HG02973 (cell line): ENCODE data around the gene SPNS2.

Experiments
- ATAC-seq: cut with Tn5 transposase; IDR thresholded peaks from one replicate; pipeline ENCODE4 v1.9.1; 2021; ENCODE audit warnings: moderate library complexity; ENCODE audit not compliant: unreplicated experiment

SPNS2 gene

DNA sequence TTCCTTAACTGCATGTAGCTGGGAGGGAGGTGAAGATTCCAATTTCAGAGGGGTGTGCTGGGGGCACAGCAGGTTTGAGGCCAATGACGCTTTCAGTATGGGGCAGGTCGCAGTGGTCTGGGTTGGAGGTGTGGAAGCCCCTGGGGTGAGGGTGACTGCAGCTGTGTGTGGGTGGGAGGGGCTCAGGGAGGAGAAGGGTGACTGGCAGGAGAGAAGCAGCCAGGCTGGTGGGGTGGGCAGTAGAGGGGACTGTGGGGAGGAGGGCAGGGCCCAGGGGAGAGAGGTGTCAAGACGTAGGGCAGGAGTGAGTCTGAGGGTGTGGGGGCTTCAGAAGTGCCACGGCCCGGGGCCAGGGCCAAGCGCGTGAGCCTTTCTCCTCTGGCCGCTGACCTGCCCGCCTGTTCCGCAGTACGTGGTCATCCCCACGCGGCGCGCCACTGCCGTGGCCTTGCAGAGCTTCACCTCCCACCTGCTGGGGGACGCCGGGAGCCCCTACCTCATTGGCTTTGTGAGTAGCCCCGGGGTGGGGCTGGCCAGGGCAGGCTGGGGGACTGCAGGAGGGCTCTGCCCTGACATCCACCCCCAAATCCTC, 37.1 kb downstream of the SPNS2 start:
- ATAC-seq = no peak

DNA sequence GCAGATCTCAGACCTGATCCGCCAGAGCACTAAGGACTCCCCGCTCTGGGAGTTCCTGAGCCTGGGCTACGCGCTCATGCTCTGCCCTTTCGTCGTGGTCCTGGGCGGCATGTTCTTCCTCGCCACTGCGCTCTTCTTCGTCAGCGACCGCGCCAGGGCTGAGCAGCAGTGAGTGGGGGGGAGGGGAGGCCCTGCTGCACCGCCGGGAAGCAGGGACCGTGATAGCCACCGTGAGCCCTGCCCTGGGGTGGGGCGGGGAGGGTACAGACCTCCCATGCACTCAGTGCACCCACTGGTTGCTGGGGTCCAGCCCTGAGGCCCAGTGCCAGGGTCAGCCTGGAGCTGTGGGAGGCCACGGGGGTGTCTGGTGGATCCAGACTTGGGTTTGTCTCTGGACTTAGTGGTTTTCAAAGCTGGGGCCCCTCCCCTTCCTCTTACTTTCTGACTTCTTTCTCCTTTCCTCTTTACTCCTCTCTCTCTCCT, 37.6 kb downstream of the SPNS2 start:
- ATAC-seq = no peak

DNA sequence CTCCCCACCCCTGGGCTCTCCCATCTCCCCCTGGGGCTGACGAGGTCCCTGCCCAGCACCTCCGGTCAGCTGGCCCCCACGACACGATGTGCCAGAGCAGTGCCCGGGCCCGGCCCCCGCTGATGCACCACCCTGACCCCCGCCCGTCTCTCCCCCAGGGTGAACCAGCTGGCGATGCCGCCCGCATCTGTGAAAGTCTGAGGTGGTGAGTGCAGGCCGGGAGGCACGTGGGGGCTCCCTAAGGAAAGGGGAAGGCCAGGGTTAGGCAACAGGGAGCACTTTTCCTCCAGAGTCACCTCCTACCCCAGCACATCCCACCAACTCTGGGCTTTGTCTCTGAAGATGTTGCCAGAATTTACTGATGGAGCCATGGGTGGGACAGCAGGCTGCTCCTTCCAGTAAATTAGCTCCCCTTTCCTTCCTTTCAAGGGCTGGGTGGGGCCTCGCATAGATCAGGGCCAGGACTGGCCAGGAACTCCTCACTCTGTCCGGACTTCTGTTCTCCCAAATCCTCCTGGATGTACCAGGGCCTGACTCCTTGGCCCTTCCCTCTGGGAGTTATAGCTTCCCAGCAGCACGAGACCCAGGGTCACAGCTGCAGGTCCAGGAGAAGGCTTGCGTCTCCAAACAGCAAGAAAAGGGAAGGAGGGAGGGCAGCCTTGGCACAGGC, 38.2 kb downstream of the SPNS2 start:
- no peak for ATAC-seq

DNA sequence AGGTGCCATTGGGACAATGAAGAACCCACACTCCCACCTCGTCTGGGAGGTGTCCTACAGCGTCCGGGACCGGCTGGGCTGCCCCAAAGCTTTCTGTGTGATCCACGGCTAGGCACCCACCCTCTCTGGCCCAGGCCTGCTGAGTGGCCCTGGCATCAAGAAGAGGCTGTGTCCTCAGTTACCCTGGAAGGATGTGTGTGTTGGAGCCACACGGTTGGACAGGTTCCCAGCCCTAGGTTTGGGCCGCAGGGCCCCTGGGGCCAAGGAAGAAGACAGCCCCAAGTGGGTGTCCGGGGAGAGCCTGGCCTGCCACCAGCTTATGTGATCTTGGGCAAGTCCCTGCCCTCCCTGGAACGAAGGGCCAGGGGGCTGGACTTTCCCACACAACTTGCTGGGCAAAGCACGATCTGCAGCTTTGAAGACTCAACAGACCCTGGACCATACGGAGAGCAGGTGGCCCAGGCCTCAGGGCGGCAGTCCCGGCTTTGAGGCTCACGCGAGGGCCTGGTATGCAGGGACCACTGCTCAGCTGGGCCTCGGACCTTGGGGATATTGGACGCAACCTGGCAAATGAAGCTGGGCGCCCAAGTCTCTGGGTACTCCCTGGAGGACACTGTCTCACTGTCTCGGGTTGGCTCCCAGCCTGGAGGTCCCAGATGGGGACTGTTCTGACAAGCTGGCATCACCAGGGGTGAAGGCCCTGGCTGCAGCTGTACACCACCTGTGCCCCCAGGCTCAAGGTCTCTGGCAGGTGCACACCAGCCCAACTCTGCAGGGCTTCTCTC, 39.0 kb downstream of the SPNS2 start:
- ATAC-seq = no peak

GRCh38 chr17:4538236-4539002, 39.7 kb downstream of the SPNS2 start:
- ATAC-seq = no peak

DNA sequence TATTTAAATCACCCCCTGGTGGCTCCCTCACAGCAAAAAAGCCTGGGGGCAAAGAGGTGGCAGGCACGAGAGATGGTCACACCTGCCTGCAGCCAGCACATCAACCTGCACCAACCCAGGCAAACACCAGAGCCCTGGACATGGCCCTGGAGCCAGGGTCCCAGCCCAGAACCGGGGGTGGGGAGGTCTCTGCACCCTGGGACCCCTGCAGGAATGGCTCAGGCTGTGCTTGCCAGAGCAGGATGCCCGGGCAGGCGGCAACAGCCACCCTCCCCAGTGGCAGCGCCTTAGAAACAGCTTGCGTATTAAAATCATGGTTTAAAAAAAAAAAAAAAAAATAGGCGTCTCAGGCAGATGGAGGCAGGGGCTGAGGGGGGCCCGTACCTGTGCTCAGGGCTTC, 40.3 kb downstream of the SPNS2 start:
- ATAC-seq = no peak

DNA sequence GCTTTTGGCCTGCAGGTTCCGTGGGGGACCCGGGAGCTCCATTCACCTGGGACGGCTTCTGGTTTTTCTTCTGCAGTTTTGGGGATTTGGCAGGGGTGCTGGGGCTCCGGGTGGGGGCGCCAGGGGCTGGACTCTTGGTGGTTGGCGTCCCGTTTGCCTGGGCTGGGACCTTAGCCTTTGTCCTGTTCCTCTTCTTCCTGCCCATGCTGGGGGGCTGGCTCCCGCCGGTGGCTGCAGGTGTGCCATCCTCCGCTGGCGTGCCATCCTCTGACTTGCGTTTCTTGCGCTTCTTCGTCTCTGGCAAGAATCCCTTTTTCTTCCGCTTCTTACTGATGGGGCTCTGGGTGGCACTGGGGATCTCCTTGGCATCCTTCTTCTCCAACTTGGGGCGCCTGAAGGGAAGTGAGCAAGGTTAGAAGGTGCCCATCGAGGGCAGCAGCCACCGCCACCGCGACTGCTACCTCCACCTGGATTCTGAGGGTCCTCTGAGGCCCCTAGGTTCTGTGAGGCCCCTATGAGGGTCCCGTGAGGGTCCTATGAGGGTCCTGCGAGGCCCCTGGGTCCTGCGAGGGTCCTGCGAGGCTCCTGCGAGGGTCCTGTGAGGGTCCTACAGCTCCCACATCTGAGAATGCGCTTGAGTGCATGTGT, 41.0 kb downstream of the SPNS2 start:
- ATAC-seq = no peak

- ATAC-seq = no peak
These were observed 41.6 kb downstream of the SPNS2 start for GRCh38 chr17:4540224-4540651.

GRCh38 chr17:4540687-4541327, 42.1 kb downstream of the SPNS2 start:
- ATAC-seq = no peak

DNA sequence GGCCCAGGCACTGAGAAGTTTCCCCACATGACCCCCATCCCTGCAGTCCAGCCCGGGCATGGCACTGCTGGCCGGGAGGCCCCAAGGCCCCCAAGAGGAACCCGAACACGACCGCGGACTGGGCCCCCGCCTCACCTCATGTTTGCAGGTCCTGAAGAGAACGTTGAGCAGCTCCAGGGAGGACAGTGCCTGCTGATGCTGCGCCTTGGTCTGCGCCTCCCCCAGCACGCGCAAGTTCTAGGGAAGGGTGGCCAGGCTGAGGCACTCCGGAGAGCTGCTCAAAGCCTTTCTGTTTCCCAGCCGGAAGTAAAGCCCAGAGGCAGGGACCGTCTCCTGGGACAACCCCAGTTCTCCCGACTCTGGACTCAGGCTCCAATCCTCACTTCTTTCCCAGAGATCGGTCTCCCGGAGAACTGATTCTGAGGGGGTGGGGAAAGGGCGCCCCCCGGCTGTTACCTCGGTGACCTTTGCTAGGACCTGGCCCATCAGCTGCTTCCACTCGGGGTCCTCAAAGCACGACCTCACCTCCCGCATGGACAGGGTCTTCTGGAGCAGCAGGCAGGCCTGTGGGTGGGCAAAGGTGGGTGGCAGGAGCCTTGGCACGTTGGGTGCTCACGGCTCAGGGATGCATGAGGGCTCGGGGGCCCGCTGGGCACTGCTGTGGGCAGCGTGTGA, 42.8 kb downstream of the SPNS2 start:
- ATAC-seq = no peak

DNA sequence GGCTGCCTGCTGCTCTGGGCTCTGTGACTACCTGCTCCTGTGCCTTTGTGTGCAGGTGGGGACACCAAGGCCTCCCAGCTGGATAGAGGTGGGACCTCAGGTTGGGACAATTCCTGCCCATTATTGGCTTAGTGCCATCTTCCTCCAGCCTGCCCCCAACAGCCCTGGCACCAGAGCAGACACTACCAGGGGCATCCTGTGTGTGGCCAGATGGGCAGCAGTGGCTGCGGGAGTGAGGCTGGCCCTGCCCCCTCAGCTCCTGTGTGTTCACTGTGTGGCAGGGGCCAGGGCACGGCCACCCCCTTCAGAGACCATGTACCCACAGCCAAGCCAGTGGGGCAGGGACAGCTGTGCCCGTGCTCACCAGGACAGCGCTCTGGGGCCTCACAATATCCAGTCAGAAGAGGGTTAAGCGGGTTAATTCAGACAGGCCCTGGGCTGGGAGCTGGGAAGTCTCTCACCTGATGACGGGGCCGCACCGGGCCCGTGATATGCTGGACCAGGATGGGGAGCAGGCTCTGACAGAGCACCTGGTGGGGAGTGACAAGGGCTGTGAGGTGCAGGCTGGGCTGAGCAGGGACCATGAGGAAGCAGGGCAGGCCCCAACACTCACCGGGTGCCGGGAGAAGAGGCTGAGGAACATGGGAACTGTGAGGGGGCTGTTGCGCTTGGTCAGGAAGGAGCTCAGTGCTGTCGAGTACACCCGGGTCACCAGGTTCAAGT, 43.5 kb downstream of the SPNS2 start:
- no peak for ATAC-seq

DNA sequence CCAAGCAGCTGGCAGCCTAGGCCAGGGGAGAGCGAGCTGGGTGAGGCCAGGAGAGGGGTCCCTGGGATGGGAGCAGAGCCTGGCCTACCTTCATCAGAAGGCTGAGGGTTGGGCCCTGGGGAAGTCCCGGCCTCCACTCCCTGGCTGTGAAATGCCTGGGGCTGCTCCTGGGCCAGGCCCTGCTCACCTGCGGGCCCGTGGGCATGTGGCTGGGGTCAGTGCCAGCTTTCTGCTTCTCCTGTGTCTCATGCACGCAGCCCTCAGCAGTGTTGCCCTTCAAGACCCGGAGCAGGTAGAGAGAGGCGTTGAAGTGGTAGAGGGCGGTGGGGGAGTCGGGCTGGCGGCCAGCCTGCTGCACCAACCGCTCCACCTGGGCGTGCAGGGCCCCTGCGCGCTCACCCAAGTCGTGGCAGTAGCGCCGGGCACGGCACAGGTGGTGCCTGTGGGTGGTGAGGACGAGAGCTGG, 44.1 kb downstream of the SPNS2 start:
- no peak for ATAC-seq

GRCh38 chr17:4543557-4544026, 44.9 kb downstream of the SPNS2 start:
- ATAC-seq = no peak

GRCh38 chr17:4544135-4544950, 45.7 kb downstream of the SPNS2 start:
- ATAC-seq = no peak

DNA sequence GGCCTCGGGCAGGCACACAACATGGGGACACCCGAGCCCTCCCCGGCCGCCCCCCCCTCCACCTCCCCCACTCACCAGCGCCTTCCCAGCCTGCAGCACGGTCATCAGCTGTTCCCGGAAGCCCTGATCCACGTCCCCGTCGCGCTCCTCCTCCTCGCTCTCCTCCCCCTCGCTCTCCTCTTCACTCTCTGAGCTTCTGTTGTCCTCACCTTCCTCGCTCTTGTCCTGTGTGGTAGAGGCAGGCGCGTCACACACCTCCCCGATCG, 46.2 kb downstream of the SPNS2 start:
- no peak for ATAC-seq

GRCh38 chr17:4545217-4545951, 46.7 kb downstream of the SPNS2 start:
- no peak for ATAC-seq

GRCh38 chr17:4547118-4547906, 48.6 kb downstream of the SPNS2 start:
- ATAC-seq = no peak
